H7 (cell line): Measurements from ENCODE around the gene SPECC1. TPM values are rescaled to one million over a fixed set of nuclear protein-coding genes. Genes with fewer than 3 reads are reported as not detected.
"Not testable (repeated sequence)": the region's sequence is repeated elsewhere in the genome, so short reads cannot be mapped to it uniquely, and the experiment has no call there.

ENCODE experiments used
- DNase-seq: peaks from one replicate; pipeline ENCODE4 v3.0.0; 2012
- H3K27me3 ChIP-seq: 2 replicates; pipeline ENCODE4 v1.6.0; 2011; ENCODE audit warnings: mild to moderate bottlenecking, low read length; ENCODE audit not compliant: control insufficient read depth, insufficient read depth
- H3K36me3 ChIP-seq: replicated peaks from 2 replicates; pipeline ENCODE4 v1.5.1; 2011; ENCODE audit warnings: low read length; ENCODE audit not compliant: control insufficient read depth, insufficient read depth
- H3K4me3 ChIP-seq: 2 replicates; pipeline ENCODE4 v1.5.1; 2011; ENCODE audit warnings: low read depth, mild to moderate bottlenecking, control low read depth, low read length, moderate library complexity; ENCODE audit not compliant: insufficient read depth
- total RNA-seq: library from RNA; depleted of rRNA; stranded (reverse); fragments of >200 nt; shearing (Covaris generic); gene quantifications from 2 replicates; pipeline ENCODE4 v1.2.3, GENCODE V29; 2014

The SPECC1 gene
- total RNA-seq, 1 experiment from 2014 or later = 54.1 TPM

DNA sequence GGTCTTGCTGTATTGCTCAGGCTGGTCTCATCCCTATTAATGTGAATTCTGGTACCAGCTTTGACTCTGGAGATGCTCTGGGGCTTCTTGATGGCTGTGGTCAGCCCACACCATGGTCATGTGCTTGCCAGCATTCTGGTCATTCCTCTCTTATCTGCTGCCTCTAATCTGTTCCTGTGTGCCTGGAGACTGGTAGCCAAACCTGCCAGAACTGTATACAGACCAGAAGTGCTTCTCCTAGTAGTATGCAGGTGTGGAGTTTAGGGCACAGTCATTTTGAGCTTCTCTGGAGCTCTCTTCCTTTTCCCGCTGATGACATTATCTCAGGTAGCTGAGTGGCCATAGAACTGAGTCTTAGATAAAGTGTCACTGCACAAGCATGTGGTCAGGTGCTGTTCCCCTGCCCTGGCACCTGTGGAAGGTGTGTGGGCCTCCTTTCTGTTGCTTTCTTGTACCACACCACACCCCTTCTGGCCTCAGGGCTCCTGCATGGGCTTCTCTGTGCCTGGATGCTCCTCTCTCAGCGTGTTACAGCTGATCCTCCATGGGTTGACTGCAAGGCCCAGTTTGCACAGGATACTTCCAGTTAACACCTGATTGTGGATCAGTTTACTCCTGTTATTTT lies 162.7 kb downstream of the SPECC1 start:
- Histone ChIP-seq H3K27me3 (no peaks in the 10 kb centered on the region), H3K4me3 (no peak overlapping the region), H3K36me3 (no peaks in the 10 kb centered on the region)
- DNase-seq = no peak

DNA sequence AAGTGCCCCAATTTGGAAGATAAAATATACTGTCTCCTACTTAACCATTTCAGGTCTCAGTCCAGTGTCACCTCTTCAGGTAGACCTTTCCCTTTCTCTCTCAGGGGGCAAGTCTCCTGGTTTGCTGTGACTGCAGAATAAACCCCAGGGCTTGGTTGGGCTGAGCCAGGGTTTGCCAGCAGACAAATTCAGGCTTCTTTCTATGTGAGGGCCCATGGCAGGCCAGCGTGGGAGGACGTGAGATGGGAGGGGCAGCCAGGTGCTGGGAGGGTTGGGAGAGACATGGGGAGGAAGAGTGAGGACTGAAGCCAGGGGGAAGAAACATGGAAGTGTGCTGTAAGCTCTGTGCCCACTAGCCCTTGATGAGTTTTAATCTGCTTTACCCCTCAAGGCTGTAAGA lies 163.2 kb downstream of the SPECC1 start:
- Histone ChIP-seq H3K27me3 (no peaks in the 10 kb centered on the region), H3K4me3 (no peak overlapping the region), H3K36me3 (no peaks in the 10 kb centered on the region)
- peak; percentile 52 for DNase-seq

DNA sequence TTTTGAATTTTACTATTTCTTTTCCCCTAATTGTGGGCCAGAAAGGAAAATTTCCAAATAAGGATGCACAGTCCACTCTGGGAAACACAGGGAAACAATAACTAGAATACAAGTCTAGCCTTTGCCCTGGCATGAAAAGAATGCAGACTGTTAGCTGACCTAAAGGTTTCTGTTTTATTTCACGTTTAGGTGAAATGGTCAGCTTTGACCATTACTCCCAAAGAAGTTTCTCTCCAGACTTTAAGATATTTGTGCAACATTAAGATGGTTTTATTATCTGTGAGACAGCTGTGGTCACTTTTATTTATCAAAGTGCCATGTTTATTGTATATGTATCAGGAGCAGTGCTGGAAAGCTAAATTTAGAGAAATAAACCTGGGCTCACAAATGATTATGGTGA lies 163.9 kb downstream of the SPECC1 start:
- no peak overlapping the region for H3K4me3 ChIP-seq
- no peaks in the 10 kb centered on the region for H3K27me3 ChIP-seq
- H3K36me3 ChIP-seq = no peaks in the 10 kb centered on the region
- DNase-seq = no peak

DNA sequence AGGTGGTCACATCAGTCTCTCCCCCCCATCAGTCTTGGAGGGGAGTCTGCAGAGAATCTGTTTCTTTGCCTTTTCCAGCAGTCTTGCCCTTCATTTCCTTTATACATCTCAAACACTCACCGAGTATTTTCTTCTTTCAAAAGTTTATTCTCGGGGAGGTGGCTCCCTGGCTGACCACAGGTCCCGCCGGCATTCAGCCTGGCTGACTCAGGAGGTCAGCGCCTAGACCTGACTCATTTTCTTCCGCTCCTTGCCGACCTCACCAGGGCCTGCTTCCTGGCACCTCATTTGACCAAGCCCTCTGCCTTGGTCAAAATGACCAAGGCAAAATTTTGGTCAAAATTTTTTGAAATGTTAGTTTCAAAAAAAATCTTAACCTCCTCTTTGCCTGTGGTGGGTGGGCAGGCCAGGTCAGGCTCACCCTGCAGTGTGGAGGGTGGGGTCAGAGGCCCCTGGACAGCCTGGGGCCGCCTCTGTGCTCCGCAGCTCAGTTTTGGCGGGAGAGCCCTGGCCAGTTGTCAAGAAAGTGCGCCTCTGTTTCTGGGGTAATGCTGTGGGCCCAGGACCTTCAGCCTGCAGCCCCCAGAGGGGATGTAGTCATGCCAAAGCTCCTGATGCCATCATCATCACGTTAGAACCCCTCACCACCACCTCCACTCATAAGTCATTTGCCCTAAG lies 165.6 kb downstream of the SPECC1 start:
- H3K36me3 ChIP-seq = no peaks in the 10 kb centered on the region
- no peak overlapping the region for H3K4me3 ChIP-seq
- no peaks in the 10 kb centered on the region for H3K27me3 ChIP-seq
- no peak for DNase-seq

DNA sequence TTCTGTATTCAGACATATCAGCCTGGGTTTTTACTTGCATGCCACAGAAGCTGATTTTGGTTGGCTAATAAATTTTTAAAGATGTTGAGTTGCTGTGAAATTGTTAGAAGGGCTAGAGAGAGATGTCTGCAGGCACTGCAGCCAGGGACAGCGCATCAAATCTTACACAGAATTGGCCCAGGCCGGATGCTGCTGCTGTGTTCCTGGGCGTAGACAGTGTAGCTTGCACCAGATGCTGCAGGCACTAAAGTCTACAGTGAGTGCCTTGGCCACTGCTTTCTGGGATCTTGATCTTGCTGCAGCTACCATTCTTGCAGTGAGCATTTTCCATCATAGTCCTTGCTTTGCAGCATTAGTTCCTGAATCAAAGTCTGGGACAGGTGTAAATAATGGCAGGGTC lies 169.9 kb downstream of the SPECC1 start:
- no peak overlapping the region for H3K4me3 ChIP-seq
- no peaks in the 10 kb centered on the region for H3K36me3 ChIP-seq
- no peak for DNase-seq
- no peaks in the 10 kb centered on the region for H3K27me3 ChIP-seq

DNA sequence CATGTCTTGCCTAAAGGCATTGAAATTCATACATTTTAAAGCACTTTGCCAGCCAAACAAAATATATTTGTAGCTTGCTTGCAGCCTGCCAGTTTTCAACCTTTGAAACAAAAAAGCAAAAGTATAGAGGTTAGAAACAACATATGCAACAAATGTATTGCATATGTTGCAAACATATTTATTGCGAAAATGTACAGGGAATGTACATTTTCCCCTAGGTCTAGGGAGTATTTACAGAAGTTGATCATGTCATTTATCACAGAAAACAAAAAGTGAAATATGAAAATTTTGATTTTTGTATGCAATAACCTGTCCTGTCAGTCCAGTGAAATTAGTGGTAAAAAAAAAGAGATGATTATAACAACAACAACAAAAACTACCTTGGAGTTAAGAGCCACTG lies 171.5 kb downstream of the SPECC1 start:
- no peak for DNase-seq

DNA sequence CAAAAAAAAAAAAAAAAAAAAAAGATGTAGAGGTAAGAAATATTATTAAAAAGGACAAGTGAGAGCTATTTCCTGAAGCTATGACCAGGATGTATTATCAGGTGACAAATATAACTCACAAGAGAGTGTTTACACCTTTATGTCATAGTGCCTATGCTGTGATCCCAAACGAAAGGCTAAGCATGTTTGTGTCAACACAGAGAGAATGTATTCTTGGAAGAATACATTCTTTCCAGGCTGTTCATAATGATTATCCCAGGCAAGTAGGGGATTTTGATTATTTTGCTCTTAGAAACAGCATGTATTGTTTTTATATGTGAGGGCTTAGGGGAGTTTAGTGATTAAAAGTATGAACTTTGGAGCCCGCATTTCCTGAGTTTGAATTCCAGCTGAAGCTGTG lies 175.0 kb downstream of the SPECC1 start:
- Histone ChIP-seq H3K4me3 (no peak overlapping the region), H3K27me3 (no peaks in the 10 kb centered on the region), H3K36me3 (no peaks in the 10 kb centered on the region)
- DNase-seq = no peak

More for the DNA sequence above, 171.5 kb downstream of the SPECC1 start:
- Histone ChIP-seq H3K4me3 (no peak overlapping the region), H3K27me3 (no peaks in the 10 kb centered on the region), H3K36me3 (no peaks in the 10 kb centered on the region)

DNA sequence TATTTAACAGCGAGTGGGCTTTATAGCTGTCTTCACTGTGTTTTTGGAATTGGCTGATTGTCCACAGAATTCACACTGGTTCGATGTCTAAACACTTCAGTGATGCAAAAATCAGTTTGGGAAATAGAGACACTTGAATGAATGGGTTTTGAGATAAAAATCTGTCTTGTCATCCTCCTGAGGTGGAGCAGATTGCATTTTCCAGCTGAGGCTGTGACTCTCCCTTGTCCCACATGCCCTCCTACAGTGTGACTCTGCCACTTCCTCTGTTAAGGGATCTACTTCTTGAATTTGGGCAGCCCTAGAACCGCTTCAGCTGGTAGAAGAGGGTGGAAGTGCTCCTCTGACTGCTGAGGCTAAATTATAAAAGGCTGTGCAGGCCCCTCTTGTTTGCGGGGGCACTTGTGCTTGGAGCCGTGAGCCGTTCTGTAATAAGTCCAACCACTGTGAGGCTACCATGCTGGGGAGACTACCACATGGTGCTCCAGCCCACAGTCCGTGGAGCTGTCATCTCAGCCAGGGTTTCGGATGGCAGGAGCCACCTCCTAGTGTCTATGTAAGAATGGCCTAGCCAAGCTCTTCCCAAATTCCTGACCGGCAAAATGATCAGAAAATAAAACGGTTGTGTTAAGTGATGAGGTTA lies 175.9 kb downstream of the SPECC1 start:
- no peak overlapping the region for H3K4me3 ChIP-seq
- H3K36me3 ChIP-seq = no peaks in the 10 kb centered on the region
- no peak for DNase-seq
- no peaks in the 10 kb centered on the region for H3K27me3 ChIP-seq

DNA sequence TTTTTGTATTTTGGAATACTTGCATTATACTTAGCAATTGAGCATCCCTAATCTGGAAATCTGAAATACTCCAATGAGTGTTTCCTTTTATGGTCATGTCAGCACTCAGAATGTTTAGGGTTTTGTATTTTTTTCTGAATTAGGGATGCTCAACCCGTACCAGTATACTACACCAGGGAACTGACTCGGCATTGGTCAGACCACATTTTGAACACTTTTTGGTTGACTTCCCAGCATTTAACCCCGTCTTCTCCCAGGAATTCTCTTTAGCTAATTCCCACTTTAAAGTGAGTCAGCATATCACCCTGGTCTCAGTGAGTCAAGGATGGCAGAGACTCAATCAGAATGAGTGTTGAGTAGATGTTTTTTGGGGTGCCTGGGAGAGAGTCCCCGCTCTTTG lies 177.9 kb downstream of the SPECC1 start:
- Histone ChIP-seq H3K36me3 (no peaks in the 10 kb centered on the region), H3K4me3 (no peak overlapping the region), H3K27me3 (no peaks in the 10 kb centered on the region)
- no peak for DNase-seq

DNA sequence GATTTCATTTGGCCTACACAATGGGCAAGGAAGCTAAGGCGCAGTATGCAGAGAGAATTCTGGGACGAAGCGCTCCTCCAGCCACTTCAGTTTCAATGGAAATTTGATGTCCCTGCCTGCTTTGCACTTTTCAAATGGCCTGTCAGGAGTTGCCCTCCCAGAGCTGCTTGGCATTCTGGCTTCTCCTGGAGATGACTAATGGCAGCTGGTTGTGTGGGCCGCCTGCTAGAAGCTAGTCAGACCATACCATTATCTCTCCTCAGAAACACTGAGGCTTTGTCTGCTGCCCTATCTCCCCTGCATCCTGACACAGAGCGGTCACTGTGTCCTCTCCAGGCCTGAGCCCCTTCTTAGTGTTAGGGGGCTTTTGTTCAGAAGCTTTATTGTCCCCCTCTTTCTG lies 180.1 kb downstream of the SPECC1 start:
- H3K4me3 ChIP-seq = no peak overlapping the region
- no peaks in the 10 kb centered on the region for H3K36me3 ChIP-seq
- no peak for DNase-seq

DNA sequence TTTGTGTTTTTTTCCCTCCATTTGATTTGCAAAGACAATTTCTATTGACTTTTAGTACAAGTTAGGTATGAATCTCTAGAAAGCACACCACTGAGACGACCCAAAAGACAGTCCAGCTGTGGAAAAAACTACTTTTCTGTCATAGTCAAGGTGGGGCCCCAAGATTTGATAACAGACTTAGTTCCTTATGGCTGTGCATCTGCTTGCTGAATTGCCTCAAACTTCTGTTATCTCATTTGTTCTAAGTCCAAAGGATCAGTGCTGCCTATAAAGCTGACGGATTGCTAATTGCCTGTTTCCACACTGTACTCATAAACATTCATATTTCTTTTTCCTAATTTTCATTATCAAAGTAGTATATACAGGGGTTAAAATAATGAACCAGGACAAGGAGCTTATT lies 180.8 kb downstream of the SPECC1 start:
- H3K27me3 ChIP-seq = no peaks in the 10 kb centered on the region
- no peak overlapping the region for H3K4me3 ChIP-seq
- no peak for DNase-seq
- H3K36me3 ChIP-seq = no peaks in the 10 kb centered on the region

More for the DNA sequence above, 180.1 kb downstream of the SPECC1 start:
- no peaks in the 10 kb centered on the region for H3K27me3 ChIP-seq

DNA sequence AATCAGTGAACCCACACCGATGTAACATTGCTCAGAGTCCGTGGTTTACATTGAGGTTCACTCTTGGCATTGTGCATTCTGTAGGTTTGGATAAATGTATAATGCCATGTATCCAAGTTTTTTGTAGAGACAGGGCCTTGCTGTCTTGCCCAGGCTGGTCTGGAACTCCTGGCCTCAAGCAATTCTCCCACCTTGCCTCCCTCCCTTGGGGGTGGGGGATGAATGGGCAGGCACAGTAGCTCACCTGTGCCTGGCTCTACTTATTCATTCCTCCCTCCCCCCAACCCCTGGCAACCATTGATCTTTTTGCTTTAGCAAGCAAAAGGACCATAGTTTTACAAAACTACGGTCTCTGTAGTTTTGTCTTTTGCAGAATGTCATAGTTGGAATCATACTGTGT lies 181.4 kb downstream of the SPECC1 start:
- Histone ChIP-seq H3K36me3 (no peaks in the 10 kb centered on the region; the same call in 1 of the 2 replicates), H3K27me3 (no peaks in the 10 kb centered on the region), H3K4me3 (no peak overlapping the region)
- DNase-seq = no peak

DNA sequence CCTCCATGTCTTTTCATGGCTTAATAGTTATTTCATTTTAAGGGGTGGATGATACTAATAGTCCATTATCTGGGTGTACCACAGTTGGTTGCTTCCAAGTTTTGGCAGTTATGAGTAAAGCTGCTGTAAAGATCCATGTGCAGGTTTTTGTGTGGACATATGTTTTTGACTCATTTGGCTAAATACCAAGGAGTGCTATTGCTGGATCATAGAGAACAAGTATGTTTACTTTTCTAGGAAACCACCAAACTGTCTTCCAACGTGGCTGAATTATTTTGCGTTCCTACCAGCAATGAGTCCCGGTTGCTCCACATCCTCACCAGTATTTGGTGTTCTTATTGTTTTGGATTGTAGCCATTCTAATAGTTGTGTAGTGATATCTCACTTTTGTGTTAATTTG lies 181.9 kb downstream of the SPECC1 start:
- DNase-seq = no peak
- no peaks in the 10 kb centered on the region; the same call in 1 of the 2 replicates for H3K36me3 ChIP-seq
- H3K27me3 ChIP-seq = no peaks in the 10 kb centered on the region
- H3K4me3 ChIP-seq = no peak overlapping the region

DNA sequence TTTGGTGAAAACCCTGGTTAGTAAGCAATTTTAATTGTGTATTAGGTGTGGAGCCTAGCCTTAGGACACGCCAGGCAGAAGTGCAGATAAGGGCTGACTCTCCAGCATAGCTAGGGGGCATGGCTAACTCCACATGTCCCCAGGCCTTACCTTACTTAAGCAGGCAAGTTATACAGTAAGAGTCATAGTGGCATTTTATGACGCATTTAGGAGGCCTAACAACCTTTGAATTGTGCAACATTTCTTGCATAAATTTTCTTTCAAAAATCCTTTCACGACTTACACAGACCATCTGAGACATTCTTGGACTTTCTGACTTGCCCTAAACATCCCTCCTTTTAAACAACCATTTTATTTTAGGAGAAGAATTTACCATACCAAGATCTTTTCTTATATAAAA lies 187.1 kb downstream of the SPECC1 start:
- not testable (repeated sequence) for DNase-seq, H3K36me3 ChIP-seq, H3K4me3 ChIP-seq, H3K27me3 ChIP-seq

DNA sequence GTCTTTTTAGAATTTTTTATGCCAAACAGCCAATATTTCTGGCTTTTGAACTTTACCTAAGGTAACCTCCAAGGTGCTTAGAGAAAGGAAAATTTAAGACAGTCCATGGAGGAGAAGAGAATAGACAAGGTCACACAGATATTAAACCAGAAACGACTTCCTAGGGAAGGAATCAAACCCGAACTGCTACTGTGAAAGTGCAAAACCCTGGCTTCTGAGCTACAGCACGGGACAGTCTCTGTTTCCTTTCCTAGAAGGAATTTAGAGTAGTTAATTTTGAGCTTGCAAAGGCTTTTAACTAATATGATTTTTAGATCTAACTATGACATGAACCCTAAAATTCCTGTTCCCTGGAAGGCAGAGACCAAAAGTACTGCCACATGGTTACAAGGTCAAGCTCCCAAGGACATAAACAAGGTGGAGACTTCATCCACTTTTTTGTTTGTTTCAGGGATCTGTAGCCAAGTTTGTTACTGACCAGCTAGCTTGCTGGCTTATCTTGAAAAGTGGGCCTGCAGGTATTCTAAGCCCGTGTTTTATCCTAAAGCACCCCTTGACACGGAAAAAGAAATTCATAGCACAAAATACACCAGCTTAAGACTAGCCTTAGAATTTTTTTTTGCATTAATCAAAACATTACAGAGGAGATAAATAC lies 188.2 kb downstream of the SPECC1 start:
- Histone ChIP-seq H3K36me3 (no peaks in the 10 kb centered on the region; the same call in none of the 2 replicates), H3K27me3 (no peaks in the 10 kb centered on the region), H3K4me3 (no peak overlapping the region)
- no peak for DNase-seq
